Ovary (tissue), 9 donors: ENCODE data around the gene UNC5C. TPM values are rescaled to one million over a fixed set of nuclear protein-coding genes. Genes with fewer than 3 reads are reported as not detected.

Experiments
- DNase-seq, 5 donors: peaks; one replicate each; pipeline ENCODE4 v3.0.0-alpha.2; 2019 to 2020
- H3K27ac ChIP-seq, 2 donors: fragments of 200-600 bp; one replicate each; pipeline versions ENCODE4 v1.5.1 to v1.8.0; 2019 to 2022
- H3K27me3 ChIP-seq: fragments of 200-600 bp; one replicate; pipeline ENCODE4 v1.8.0; 2022
- H3K36me3 ChIP-seq: fragments of 200-600 bp; sonication (generic); one replicate; pipeline ENCODE4 v1.5.1; 2019
- H3K4me1 ChIP-seq: one replicate; pipeline ENCODE4 v1.8.1; 2013; ENCODE audit warnings: mild to moderate bottlenecking, moderate library complexity; ENCODE audit not compliant: insufficient read depth
- H3K4me3 ChIP-seq: fragments of 200-600 bp; sonication (generic); one replicate; pipeline ENCODE4 v1.5.1; 2017
- H3K9me3 ChIP-seq, 2 donors: fragments of 200-600 bp in 1 of 2; sonication (generic) in 1 of 2; one replicate each; pipeline versions ENCODE4 v1.5.1 to v1.8.1; 2013 to 2019; ENCODE audit warnings: mild to moderate bottlenecking in 1 of 2, moderate library complexity in 1 of 2
- CTCF ChIP-seq, 3 donors: fragments of 450-650 bp in 2 of 3; fragments of 200-600 bp in 1 of 3; IDR thresholded peaks; one replicate each; pipeline versions ENCODE4 v1.5.1 to v1.8.0; 2016 to 2022; ENCODE audit warnings: antibody characterized with exemption in 3 of 3, mild to moderate bottlenecking in 1 of 3
- EP300 ChIP-seq: sonication (generic); formaldehyde crosslinking; IDR thresholded peaks from one replicate; pipeline ENCODE4 v1.6.1; 2017; ENCODE audit warnings: antibody characterized with exemption
- POLR2A ChIP-seq: fragments of 450-650 bp; IDR thresholded peaks from one replicate; pipeline ENCODE4 v1.6.1; 2017; ENCODE audit warnings: antibody characterized with exemption, mild to moderate bottlenecking, moderate library complexity
- WGBS, 3 donors: extraction: QIAGEN DNeasy Blood & Tissue Kit in 1 of 3; methylation state at CpG; one replicate each; pipeline versions ENCODE4 v1.1.5 to v1.1.7; 2013 to 2017; 5-methylcytosine and 5-hydroxymethylcytosine counted together
- intact Hi-C, 4 donors: fragments of 100-400 bp; cut with DNase I; formaldehyde crosslinking; loops; one replicate each; pipeline versions ENCODE4 v1.11.0 to v1.15.1; 2022 to 2023
- polyA plus RNA-seq, 2 donors: library from polyadenylated mRNA; stranded (reverse); fragments of 200-250 nt in 1 of 2; fragments of 350-450 nt in 1 of 2; fragmentation: Illumina TruSeq in 1 of 2; extraction: RNeasy Lipid Tissue Mini Kit (QIAGEN cat#74804) in 1 of 2; gene quantifications; one replicate each; pipeline ENCODE4 v1.2.3, GENCODE V29; 2013 to 2014
- total RNA-seq, 7 donors: library from RNA; depleted of rRNA in 2 of 7; stranded (reverse); fragments of >200 nt in 2 of 7; fragmentation: NEBNext Ultra II Directional in 3 of 7; extraction: Animal tissue kit (Norgen Biotek cat#: 25700) in 3 of 7; gene quantifications; one replicate each; pipeline versions ENCODE4 v1.1.0 to v1.2.4, GENCODE V29; 2016 to 2023
- donor health status: DM: no; HTN: no; CAD: no; lungs with moderate emphysema.
- donor health status: DM: no; HTN: no; CAD: no.
- donor health status: Bipolar disorder and iron deficiency.
- donor health status: DM: yes; HTN: yes; CAD: no.
- donor health status: DM: no; HTN: no; CAD: no.
- donor health status: DM: yes; HTN: yes; CAD: no.

UNC5C gene
- total and polyA plus RNA-seq, 9 donors: 1.8 to 9.4 (median 3.9) TPM

GRCh38 chr4:95360906-95361695 is 187.7 kb downstream of the UNC5C start:
- Histone ChIP-seq H3K4me1 (peaks cover 3% of the 10 kb centered on the region), H3K4me3 (no peak overlapping the region), H3K36me3 (no peaks in the 10 kb centered on the region), H3K27me3 (no peaks in the 10 kb centered on the region), H3K9me3 (no peaks in the 10 kb centered on the region), H3K27ac (no peak overlapping the region)
- intact Hi-C loops: loop anchor here in 1 of 4 donors (5.0 kb wide), 1 partner anchor 169 kb away; no protein-coding TSS in a partner anchor
- TF ChIP-seq POLR2A: no peak
- no peak for TF ChIP-seq CTCF (IDR thresholded peaks at IDR 0.05)
- no peak for TF ChIP-seq EP300
- DNase-seq: no peak
- 61 to 67% (median 64%) methylated on average over 7 of the region's 7 CpGs for WGBS, 3 donors

GRCh38 chr4:95360256-95360903 is 188.4 kb downstream of the UNC5C start:
- H3K4me3 ChIP-seq: no peak overlapping the region
- WGBS, 3 donors: 60 to 67% (median 66%) methylated on average over 3 of the region's 3 CpGs
- no peak for DNase-seq
- no peak for TF ChIP-seq EP300
- no peak for TF ChIP-seq CTCF (IDR thresholded peaks at IDR 0.05)
- TF ChIP-seq POLR2A: no peak
- no peaks in the 10 kb centered on the region for H3K36me3 ChIP-seq
- H3K27me3 ChIP-seq: no peaks in the 10 kb centered on the region
- intact Hi-C loops: loop anchor here in 1 of 4 donors (5.0 kb wide), 1 partner anchor 168 kb away; no protein-coding TSS in a partner anchor
- H3K9me3 ChIP-seq: no peaks in the 10 kb centered on the region
- peaks cover 3% of the 10 kb centered on the region for H3K4me1 ChIP-seq
- no peak overlapping the region for H3K27ac ChIP-seq

- Histone ChIP-seq H3K9me3 (no peaks in the 10 kb centered on the region), H3K27ac (no peak overlapping the region), H3K4me3 (no peak overlapping the region), H3K27me3 (no peaks in the 10 kb centered on the region), H3K36me3 (no peaks in the 10 kb centered on the region), H3K4me1 (no peaks in the 10 kb centered on the region)
- intact Hi-C loops: no loop called here
- 21 to 46% (median 24%) methylated on average over 1 of the region's 1 CpG for WGBS, 3 donors
- DNase-seq: no peak
- TF ChIP-seq EP300: no peak
- TF ChIP-seq POLR2A: no peak
- no peak for TF ChIP-seq CTCF (IDR thresholded peaks at IDR 0.05)
Observed at GRCh38 chr4:95358421-95358820, 190.4 kb downstream of the UNC5C start.

- no peak for DNase-seq
- no peak overlapping the region for H3K27ac ChIP-seq
- H3K36me3 ChIP-seq: no peaks in the 10 kb centered on the region
- no peaks in the 10 kb centered on the region for H3K4me1 ChIP-seq
- 95% methylated on average over 1 of the region's 1 CpG for WGBS, 3 donors
- H3K27me3 ChIP-seq: no peaks in the 10 kb centered on the region
- TF ChIP-seq POLR2A (no peak), EP300 (no peak), CTCF (IDR thresholded peaks at IDR 0.05) (no peak)
- intact Hi-C loops: no loop called here
- H3K9me3 ChIP-seq: no peaks in the 10 kb centered on the region
- H3K4me3 ChIP-seq: no peak overlapping the region
Observed at GRCh38 chr4:95355021-95355420, 193.8 kb downstream of the UNC5C start.
